HG02763 (cell line): ENCODE measurements around the gene TRAM1L1.

ENCODE experiments used
- ATAC-seq: cut with Tn5 transposase; IDR thresholded peaks from one replicate; pipeline ENCODE4 v1.9.1; 2021; ENCODE audit warnings: mild to moderate bottlenecking, moderate library complexity; ENCODE audit not compliant: unreplicated experiment

Gene TRAM1L1

GRCh38 chr4:117084866-117085701 is at the start of gene TRAM1L1:
Gene TRAM1L1, minus strand, starts transcription at chr4:117085576. Its CDS starts 183 bp downstream, at chr4:117085393.
- no peak for ATAC-seq

- no peak for ATAC-seq
Measured at GRCh38 chr4:117134386-117134785, 49.0 kb upstream of the TRAM1L1 start.

- no peak for ATAC-seq
Measured at GRCh38 chr4:117096886-117097285, 11.5 kb upstream of the TRAM1L1 start.

- ATAC-seq, result no peak
Measured at GRCh38 chr4:117096462-117096861, 11.1 kb upstream of the TRAM1L1 start.

- ATAC-seq, result no peak
Measured at GRCh38 chr4:117093571-117093970, 8.2 kb upstream of the TRAM1L1 start.

GRCh38 chr4:117077760-117078159 is 7.6 kb downstream of the TRAM1L1 start:
- no peak for ATAC-seq

GRCh38 chr4:117068120-117068519 is 17.3 kb downstream of the TRAM1L1 start:
- ATAC-seq, result no peak

- no peak for ATAC-seq
Measured at GRCh38 chr4:117063961-117064696, 21.2 kb downstream of the TRAM1L1 start.

GRCh38 chr4:117042962-117043361 is 42.4 kb downstream of the TRAM1L1 start:
- ATAC-seq, result no peak
